ENCODE measurements around the gene MLH3. TPM values are rescaled to one million over a fixed set of nuclear protein-coding genes. Genes with fewer than 3 reads are reported as not detected.

Gene MLH3
- total RNA-seq, 1 donor from 2014 or later = 12.9 TPM

DNA sequence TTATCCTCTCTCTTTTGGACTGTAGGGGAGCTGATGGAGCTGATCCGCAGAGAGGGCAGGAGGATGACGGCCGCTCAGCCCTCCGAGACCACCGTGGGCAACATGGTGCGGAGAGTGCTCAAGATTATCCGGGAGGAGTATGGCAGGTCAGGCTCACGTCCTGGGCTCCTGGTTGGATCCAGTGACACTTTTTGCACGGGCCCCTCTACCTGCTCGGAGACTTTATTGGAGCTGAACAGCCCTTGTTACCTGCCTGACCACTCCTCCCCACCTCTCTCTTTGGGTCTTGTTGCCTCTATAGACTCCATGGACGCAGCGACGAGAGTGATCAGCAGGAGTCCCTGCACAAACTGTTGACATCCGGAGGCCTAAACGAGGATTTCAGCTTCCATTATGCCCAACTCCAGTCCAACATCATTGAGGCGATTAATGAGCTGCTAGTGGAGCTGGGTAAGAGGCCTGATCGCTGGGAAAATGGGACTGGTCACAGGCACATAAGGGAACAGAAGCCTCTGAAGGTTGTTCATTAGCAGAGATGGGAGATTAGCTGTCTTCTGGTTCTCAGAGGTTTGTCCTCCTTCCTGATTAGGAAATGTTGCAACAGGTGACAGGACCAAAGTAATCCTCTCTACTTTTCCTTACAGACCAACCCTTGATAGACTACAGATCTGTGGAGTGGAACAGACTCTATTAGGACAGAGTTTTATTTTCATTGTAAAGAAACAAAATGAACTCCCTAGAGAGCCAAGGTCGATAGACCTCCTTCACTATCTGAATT, 47.8 kb downstream of the MLH3 start:
- H3K27ac ChIP-seq (ENCODE audit: low read depth, low read length) = peak overlapping the region; percentile 67
- peaks cover 32% of the 10 kb centered on the region for H3K36me3 ChIP-seq (ENCODE audit: insufficient read depth, low read length)
- TF ChIP-seq CTCF (IDR thresholded peaks at IDR 0.05; ENCODE audit: insufficient read depth, low read depth, low read length) (no peak), EZH2 (IDR thresholded peaks at IDR 0.05; ENCODE audit: insufficient read depth, low read length) (no peak)
- no peaks in the 10 kb centered on the region for H3K9me3 ChIP-seq (ENCODE audit: insufficient read depth, low read depth, low read length)
- Mint-ChIP-seq H3K4me1 (ENCODE audit: low read depth, unreplicated experiment) (peaks cover 16% of the 10 kb centered on the region), H3K27me3 (ENCODE audit: low read depth, unreplicated experiment) (no peaks in the 10 kb centered on the region), H3K36me3 (ENCODE audit: low read depth, unreplicated experiment) (peaks cover 9% of the 10 kb centered on the region), H3K4me3 (ENCODE audit: unreplicated experiment) (peak overlapping the region; percentile 98), H3K27ac (ENCODE audit: unreplicated experiment) (peak overlapping the region; percentile 87), H3K9me3 (ENCODE audit: unreplicated experiment) (peaks cover 2% of the 10 kb centered on the region)
- H3K4me3 ChIP-seq (ENCODE audit: insufficient read depth, low read depth, low read length) = peak overlapping the region; percentile 91
- peak overlapping the region; percentile 93 for H3K4me2 ChIP-seq (ENCODE audit: low read length)
- H2AFZ ChIP-seq (ENCODE audit: low read depth, low read length) = peak overlapping the region; percentile 97
- peak overlapping the region; percentile 89 for H3K9ac ChIP-seq (ENCODE audit: low read length)
- peaks cover 33% of the 10 kb centered on the region for H3K79me2 ChIP-seq (ENCODE audit: insufficient read depth, low read length)
- no peak for DNase-seq (ENCODE audit: low read depth)
- no peak for FAIRE-seq
- H3K4me1 ChIP-seq (ENCODE audit: insufficient read depth, low read length) = peaks cover 14% of the 10 kb centered on the region
- H3K27me3 ChIP-seq (ENCODE audit: insufficient read depth, low read length) = no peaks in the 10 kb centered on the region
- peaks cover 3% of the 10 kb centered on the region for H4K20me1 ChIP-seq (ENCODE audit: insufficient read depth, low read length)

DNA sequence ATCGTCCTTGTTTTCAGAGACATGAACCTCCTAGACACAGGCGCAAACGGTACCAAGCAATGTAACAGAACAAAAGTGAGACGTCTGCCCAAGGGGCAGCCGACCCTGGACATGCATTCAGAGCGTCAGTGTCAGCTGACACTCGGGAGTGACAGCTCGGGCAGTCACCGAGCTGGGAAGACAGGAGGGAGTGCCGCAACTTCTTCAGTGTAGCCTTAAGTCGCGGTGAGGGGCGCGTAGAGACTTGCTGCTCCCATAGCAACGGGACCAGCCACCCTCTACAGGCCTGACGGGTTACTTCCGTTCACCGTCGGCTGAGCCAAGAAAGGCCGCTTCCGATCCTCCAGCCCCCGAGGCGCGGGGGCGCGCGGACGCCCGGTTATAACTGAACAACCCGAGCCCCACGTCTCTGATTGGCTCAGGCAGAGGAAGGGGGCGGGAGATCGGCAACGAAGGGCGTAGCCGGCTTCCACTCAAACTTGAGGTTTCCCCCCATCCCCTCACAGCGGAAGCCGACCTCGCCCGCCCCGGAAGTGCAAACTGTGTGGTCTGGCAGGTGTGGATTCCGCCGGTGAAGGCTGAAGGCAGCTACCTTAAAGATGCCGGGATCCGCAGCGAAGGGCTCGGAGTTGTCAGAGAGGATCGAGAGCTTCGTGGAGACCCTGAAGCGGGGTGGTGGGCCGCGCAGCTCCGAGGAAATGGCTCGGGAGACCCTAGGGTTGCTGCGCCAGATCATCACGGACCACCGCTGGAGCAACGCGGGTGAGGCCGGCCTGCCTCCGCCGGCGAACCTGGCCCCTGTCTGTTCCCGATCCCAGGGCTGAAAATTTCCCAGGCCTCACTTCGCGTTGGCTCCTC, 48.6 kb downstream of the MLH3 start, which contains the start of gene EIF2B2:
Gene EIF2B2, plus strand, starts transcription at position 530 of the 858 bp plus-strand sequence. Its CDS starts 70 bp downstream, at position 600.
- Mint-ChIP-seq H3K4me3 (ENCODE audit: unreplicated experiment) (peak within 1 kb of the TSS; percentile 98), H3K4me1 (ENCODE audit: low read depth, unreplicated experiment) (peaks cover 16% of the 10 kb centered on the region), H3K9me3 (ENCODE audit: unreplicated experiment) (peaks cover 2% of the 10 kb centered on the region), H3K27me3 (ENCODE audit: low read depth, unreplicated experiment) (no peaks in the 10 kb centered on the region), H3K36me3 (ENCODE audit: low read depth, unreplicated experiment) (peaks cover 7% of the 10 kb centered on the region), H3K27ac (ENCODE audit: unreplicated experiment) (peak within 1 kb of the TSS; percentile 87)
- TF ChIP-seq EZH2 (IDR thresholded peaks at IDR 0.05; ENCODE audit: insufficient read depth, low read length) = no peak
- TF ChIP-seq CTCF (IDR thresholded peaks at IDR 0.05; ENCODE audit: insufficient read depth, low read depth, low read length) = no peak
- Histone ChIP-seq H4K20me1 (ENCODE audit: insufficient read depth, low read length) (peaks cover 3% of the 10 kb centered on the region), H3K4me3 (ENCODE audit: insufficient read depth, low read depth, low read length) (peak within 1 kb of the TSS; percentile 91), H3K79me2 (ENCODE audit: insufficient read depth, low read length) (peaks cover 33% of the 10 kb centered on the region), H2AFZ (ENCODE audit: low read depth, low read length) (peak within 1 kb of the TSS; percentile 97), H3K4me1 (ENCODE audit: insufficient read depth, low read length) (peaks cover 14% of the 10 kb centered on the region), H3K9ac (ENCODE audit: low read length) (peak within 1 kb of the TSS; percentile 89), H3K4me2 (ENCODE audit: low read length) (peak within 1 kb of the TSS; percentile 93), H3K36me3 (ENCODE audit: insufficient read depth, low read length) (peaks cover 25% of the 10 kb centered on the region), H3K27me3 (ENCODE audit: insufficient read depth, low read length) (no peaks in the 10 kb centered on the region), H3K27ac (ENCODE audit: low read depth, low read length) (peak within 1 kb of the TSS; percentile 72), H3K9me3 (ENCODE audit: insufficient read depth, low read depth, low read length) (no peaks in the 10 kb centered on the region)
- no peak for FAIRE-seq
- peak; percentile 89 for DNase-seq (ENCODE audit: low read depth)

Measured in astrocyte (in vitro differentiated cells and primary cell).